ENCODE measurements around the gene GAPT. TPM values are rescaled to one million over a fixed set of nuclear protein-coding genes. Genes with fewer than 3 reads are reported as not detected.

The GAPT gene
- total RNA-seq, 4 donors from 2014 or later: 0.60 TPM; not detected in 3

GRCh38 chr5:58496488-58496887, 5.3 kb downstream of the GAPT start:
- no peaks in the 10 kb centered on the region for H3K27me3 ChIP-seq
- no peaks in the 10 kb centered on the region for H3K4me1 ChIP-seq
- ATAC-seq: no peak
- no peak for TF ChIP-seq POLR2A (IDR thresholded peaks at IDR 0.05)
- no peak for TF ChIP-seq CTCF (IDR thresholded peaks at IDR 0.05 in 4 of 5, conservative IDR thresholded peaks at IDR 0.05 in 1 of 5)
- H3K36me3 ChIP-seq: no peaks in the 10 kb centered on the region
- intact Hi-C loops (cut with DNase I; ENCODE audit: low total_unique reads) (no loop called here), in situ Hi-C loops (cut with MboI; ENCODE audit: low sequenced_read_pairs in 4 of 4) (no loop called here)
- no peak for DNase-seq
- no peak overlapping the region for H3K4me3 ChIP-seq
- H3K9me3 ChIP-seq: no peaks in the 10 kb centered on the region
- H3K27ac ChIP-seq: no peak overlapping the region

DNA sequence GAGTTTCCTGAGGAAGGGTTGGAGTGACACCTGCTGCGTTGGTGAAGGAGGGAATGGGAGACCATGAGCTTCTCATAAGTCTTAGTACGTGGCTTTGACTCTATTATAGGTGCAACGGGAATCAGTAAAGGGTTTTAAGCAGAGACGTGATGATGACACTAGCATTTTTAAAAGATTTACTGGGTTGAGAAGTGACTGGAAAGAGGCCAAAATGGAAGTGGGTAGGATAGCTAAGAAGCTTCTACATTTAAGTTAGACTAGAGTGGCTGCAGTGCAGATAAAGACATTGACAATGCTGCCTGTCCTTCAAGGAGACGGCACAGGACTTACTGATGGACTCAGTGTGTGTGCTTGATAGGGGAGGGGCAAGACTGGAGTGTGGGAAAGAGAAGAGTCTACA, 6.2 kb downstream of the GAPT start:
- TF ChIP-seq CTCF (IDR thresholded peaks at IDR 0.05 in 4 of 5, conservative IDR thresholded peaks at IDR 0.05 in 1 of 5) (no peak), POLR2A (IDR thresholded peaks at IDR 0.05) (no peak)
- no peaks in the 10 kb centered on the region for H3K4me1 ChIP-seq
- H3K36me3 ChIP-seq: no peaks in the 10 kb centered on the region
- no peaks in the 10 kb centered on the region for H3K9me3 ChIP-seq
- in situ Hi-C loops (cut with MboI; ENCODE audit: low sequenced_read_pairs in 4 of 4): no loop called here
- no peaks in the 10 kb centered on the region for H3K27me3 ChIP-seq
- no peak overlapping the region for H3K4me3 ChIP-seq
- ATAC-seq (no peak), DNase-seq (no peak)
- intact Hi-C loops (cut with DNase I; ENCODE audit: low total_unique reads): no loop called here
- H3K27ac ChIP-seq: no peak overlapping the region

DNA sequence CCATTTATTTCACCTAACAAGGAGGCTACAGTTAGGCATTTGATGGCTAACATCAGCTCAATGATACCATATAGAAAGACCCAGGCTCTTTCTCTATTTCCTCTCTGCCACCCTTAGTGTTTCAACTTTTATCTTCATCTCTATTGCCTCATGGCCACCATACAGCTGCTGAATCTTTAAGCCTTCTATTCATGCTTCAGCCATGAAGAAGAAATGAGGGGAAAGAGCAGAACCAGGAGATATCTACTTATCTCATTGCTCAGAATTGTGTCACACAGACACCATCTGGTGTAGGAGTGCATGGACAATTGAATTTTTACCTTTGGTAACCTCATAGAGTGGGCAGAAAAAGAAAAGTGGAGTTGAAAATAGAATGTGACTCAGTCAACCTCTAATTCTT, 6.7 kb downstream of the GAPT start:
- H3K4me1 ChIP-seq: no peaks in the 10 kb centered on the region
- H3K27ac ChIP-seq: no peak overlapping the region
- in situ Hi-C loops (cut with MboI; ENCODE audit: low sequenced_read_pairs in 4 of 4) (no loop called here), intact Hi-C loops (cut with DNase I; ENCODE audit: low total_unique reads) (no loop called here)
- no peaks in the 10 kb centered on the region for H3K9me3 ChIP-seq
- no peaks in the 10 kb centered on the region for H3K36me3 ChIP-seq
- no peak overlapping the region for H3K4me3 ChIP-seq
- ATAC-seq: no peak
- no peak for DNase-seq
- no peaks in the 10 kb centered on the region for H3K27me3 ChIP-seq
- TF ChIP-seq CTCF (IDR thresholded peaks at IDR 0.05 in 4 of 5, conservative IDR thresholded peaks at IDR 0.05 in 1 of 5) (no peak), POLR2A (IDR thresholded peaks at IDR 0.05) (no peak)

- in situ Hi-C loops (cut with MboI; ENCODE audit: low sequenced_read_pairs in 4 of 4) (no loop called here), intact Hi-C loops (cut with DNase I; ENCODE audit: low total_unique reads) (no loop called here)
- TF ChIP-seq CTCF (IDR thresholded peaks at IDR 0.05 in 4 of 5, conservative IDR thresholded peaks at IDR 0.05 in 1 of 5) (peak; percentile 16 to 47 (median 38)), POLR2A (IDR thresholded peaks at IDR 0.05) (no peak)
- no peak for DNase-seq
- no peak for ATAC-seq
- Histone ChIP-seq H3K27me3 (no peaks in the 10 kb centered on the region), H3K9me3 (no peaks in the 10 kb centered on the region), H3K36me3 (no peaks in the 10 kb centered on the region), H3K27ac (no peak overlapping the region), H3K4me1 (no peaks in the 10 kb centered on the region), H3K4me3 (no peak overlapping the region)
Measured at GRCh38 chr5:58498340-58498942, 7.2 kb downstream of the GAPT start.

DNA sequence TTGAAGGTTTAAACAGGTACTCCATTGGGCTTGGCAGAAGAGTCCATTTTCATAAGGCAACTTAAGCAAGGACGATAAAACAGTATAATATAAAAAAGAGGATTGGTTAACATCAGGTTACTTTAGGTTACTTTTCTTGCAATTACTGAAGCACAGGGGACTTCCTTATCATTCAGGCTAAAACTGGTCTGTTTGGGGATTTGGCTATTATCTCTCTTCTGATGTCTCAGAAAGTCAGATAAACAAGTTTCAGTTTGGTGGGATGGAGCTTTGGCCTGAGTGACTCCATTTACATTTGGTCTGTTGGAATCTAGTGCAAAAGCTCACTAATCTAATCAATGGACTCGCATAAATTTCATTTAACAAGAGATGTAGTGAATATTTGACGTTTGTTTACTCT, 8.0 kb downstream of the GAPT start:
- no peak for ATAC-seq
- no peak for TF ChIP-seq CTCF (IDR thresholded peaks at IDR 0.05 in 4 of 5, conservative IDR thresholded peaks at IDR 0.05 in 1 of 5)
- no peak for TF ChIP-seq POLR2A (IDR thresholded peaks at IDR 0.05)
- H3K27me3 ChIP-seq: no peaks in the 10 kb centered on the region
- DNase-seq: no peak
- H3K4me1 ChIP-seq: no peaks in the 10 kb centered on the region
- H3K4me3 ChIP-seq: no peak overlapping the region
- H3K9me3 ChIP-seq: no peaks in the 10 kb centered on the region
- no peaks in the 10 kb centered on the region for H3K36me3 ChIP-seq
- intact Hi-C loops (cut with DNase I; ENCODE audit: low total_unique reads) (no loop called here), in situ Hi-C loops (cut with MboI; ENCODE audit: low sequenced_read_pairs in 4 of 4) (no loop called here)
- no peak overlapping the region for H3K27ac ChIP-seq
